Motor neuron (in vitro differentiated cells): Measurements from ENCODE around the gene RABGAP1L. TPM values are rescaled to one million over a fixed set of nuclear protein-coding genes. Genes with fewer than 3 reads are reported as not detected.
"Not testable (repeated sequence)": the region's sequence is repeated elsewhere in the genome, so short reads cannot be mapped to it uniquely, and the experiment has no call there.

ENCODE experiments used
- ATAC-seq, 8 experiments: fragments of 200-7000 bp; cut with Tn5 transposase; replicated peaks in 6 of 8; 2 replicates each; pipeline ENCODE4 v1.8.0; 2021; ENCODE audit warnings: mild to moderate bottlenecking in 8 of 8, moderate library complexity in 8 of 8
- H3K27ac ChIP-seq, 2 donors: fragments of 250-450 bp; sonication (Bioruptor Pico); 2 replicates each; pipeline ENCODE4 v1.9.0; 2021; ENCODE audit warnings: antibody characterized with exemption in 2 of 2, mild to moderate bottlenecking in 2 of 2, moderate library complexity in 1 of 2
- H3K4me1 ChIP-seq, 2 donors: fragments of 250-450 bp; sonication (Bioruptor Pico); replicated peaks in 1 of 2; 2 replicates each; pipeline ENCODE4 v1.6.1; 2021; ENCODE audit warnings: antibody characterized with exemption in 2 of 2, mild to moderate bottlenecking in 2 of 2, moderate library complexity in 1 of 2
- H3K4me3 ChIP-seq, 5 donors: fragments of 250-450 bp; sonication (Bioruptor Pico); 2 replicates each; pipeline ENCODE4 v1.9.0; 2021; ENCODE audit warnings: antibody characterized with exemption in 5 of 5, mild to moderate bottlenecking in 5 of 5, moderate library complexity in 4 of 5
- WGBS, 10 experiments: fragments of 450-650 bp; shearing (Covaris generic); methylation state at CpG; one replicate each; pipeline ENCODE4 v1.0.0; 2022; 5-methylcytosine and 5-hydroxymethylcytosine counted together
- in situ Hi-C, 9 experiments: fragments of 400-800 bp; cut with MboI; loops; one replicate each; pipeline ENCODE4 v1.15.0; 2021; ENCODE audit warnings: low sequenced_read_pairs in 9 of 9, low pct_unique_long_range_greater_than_20kb in 2 of 9; ENCODE audit not compliant: unreplicated experiment in 9 of 9
- total RNA-seq, 8 experiments: library from RNA; unstranded; fragments of 300-600 nt; gene quantifications; 2 replicates each; pipeline versions ENCODE4 v1.2.3 to v1.2.4, GENCODE V29; 2022

The RABGAP1L gene
- total RNA-seq, 8 experiments from 2014 or later, result 22.0 to 60.3 (median 45.3) TPM

DNA sequence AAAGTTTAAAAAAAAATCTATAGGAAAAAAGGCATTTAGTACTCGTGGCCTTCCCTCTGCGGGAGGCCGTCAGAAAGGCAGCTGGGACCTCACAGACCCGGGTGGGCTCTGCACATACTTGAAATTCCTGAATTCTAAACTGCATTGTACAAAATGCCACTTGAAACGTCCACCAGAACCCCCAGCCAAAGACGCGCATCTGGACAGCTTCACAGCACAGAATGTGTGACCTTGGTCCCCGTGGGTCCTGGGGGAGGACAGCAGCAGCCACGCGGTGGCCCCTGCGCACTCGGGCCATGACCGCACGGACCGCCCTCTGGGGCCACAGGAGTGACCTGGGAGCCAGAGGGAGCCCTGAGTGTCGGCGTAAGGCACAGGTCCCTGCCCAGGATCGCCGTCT lies 884.5 kb downstream of the RABGAP1L start:
- WGBS, 10 experiments, result 30 to 84% (median 70%) methylated on average over 3 to 16 of the region's 19 CpGs; no CpG with 5 or more reads in 2 of the 10 experiments
- no peaks in the 10 kb centered on the region for H3K4me1 ChIP-seq
- ATAC-seq, result no peak
- no peak overlapping the region for H3K4me3 ChIP-seq
- in situ Hi-C loops, result loop anchor here in 6 of 9 experiments (10.0 to 25.0 kb wide), 6 partner anchors 93 to 1818 kb away; no protein-coding TSS in a partner anchor
- no peak overlapping the region for H3K27ac ChIP-seq

DNA sequence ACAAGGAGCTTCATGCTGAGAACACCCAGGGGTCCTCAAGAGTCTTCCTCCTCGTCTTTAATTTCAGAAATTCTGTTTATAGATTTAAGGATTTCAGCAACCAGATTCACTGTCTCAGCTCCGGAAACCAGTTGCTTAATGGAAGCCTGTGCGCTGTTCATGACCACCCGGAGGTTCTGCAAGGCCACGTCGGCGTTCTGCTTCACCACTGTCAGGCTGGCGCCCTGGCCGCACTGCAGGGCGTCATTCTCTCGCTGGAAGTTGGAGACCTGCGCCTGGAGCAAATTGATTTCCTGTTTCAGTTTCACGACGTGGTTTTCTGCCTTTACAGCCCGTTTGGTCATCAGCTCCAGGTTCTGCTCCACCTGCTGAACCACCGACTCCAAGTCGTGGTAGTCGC lies 885.3 kb downstream of the RABGAP1L start:
- 71 to 100% (median 94%) methylated on average over 2 to 18 of the region's 18 CpGs for WGBS, 10 experiments
- in situ Hi-C loops, result loop anchor here in 6 of 9 experiments (10.0 to 25.0 kb wide), 6 partner anchors 93 to 1818 kb away; no protein-coding TSS in a partner anchor
- not testable (repeated sequence) for ATAC-seq, H3K4me3 ChIP-seq, H3K4me1 ChIP-seq, H3K27ac ChIP-seq

Other genes starting within 250 kb of the RABGAP1L start
- under 1 TPM in 5 of 8 experiments, not detected in 3; 0.16 to 0.81 (median 0.32) TPM for gene SERPINC1, start 242.2 kb upstream of the RABGAP1L start, total RNA-seq
- gene RC3H1, start 137.2 kb upstream of the RABGAP1L start, total RNA-seq, result 10 to 100 TPM; 18.9 to 30.0 (median 25.0) TPM